ENCODE measurements around the gene ATN1. TPM values are rescaled to one million over a fixed set of nuclear protein-coding genes. Genes with fewer than 3 reads are reported as not detected.

Gene ATN1
- total RNA-seq, 4 donors from 2014 or later = 11.5 to 31.5 (median 26.5) TPM

DNA sequence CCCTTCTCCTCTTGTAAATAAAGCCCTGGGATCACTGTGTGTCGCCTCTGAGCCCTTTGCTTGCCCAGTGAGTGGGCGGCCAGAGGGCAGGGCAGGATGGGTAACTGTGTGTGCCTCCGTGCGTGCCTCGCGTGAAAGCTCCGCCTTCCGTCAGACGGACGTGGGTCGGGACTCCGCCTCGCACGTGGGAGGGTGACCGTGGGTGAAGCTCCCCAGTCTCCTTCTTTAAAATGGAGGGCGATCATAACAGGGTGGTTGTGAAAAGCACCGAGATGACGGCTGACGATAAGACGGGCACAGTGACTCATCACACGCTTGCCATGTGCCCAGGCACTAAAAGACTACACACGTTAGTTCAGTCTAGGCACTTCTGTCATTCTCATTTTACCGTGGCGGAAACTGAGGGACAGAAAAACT, 33.5 kb downstream of the ATN1 start:
- ATAC-seq (peak; percentile 70 to 71), DNase-seq (peak in 1 of 2 donors; percentile 74)
- intact Hi-C loops (cut with DNase I; ENCODE audit: low total_unique reads) (loop anchor here (1.0 to 5.0 kb wide), 3 partner anchors 17 to 146 kb away; partner anchors contain the start of genes C12orf57, C1RL and SPSB2), in situ Hi-C loops (cut with MboI; ENCODE audit: low sequenced_read_pairs in 4 of 4) (no loop called here)
- Histone ChIP-seq H3K27me3 (no peaks in the 10 kb centered on the region), H3K4me3 (peak overlapping the region; percentile 16 to 42 (median 24)), H3K36me3 (peaks cover 0 to 15% of the 10 kb centered on the region in 2 donors), H3K27ac (peak overlapping the region; percentile 56 to 81 (median 76)), H3K4me1 (peaks cover 17 to 24% of the 10 kb centered on the region in 2 donors), H3K9me3 (no peaks in the 10 kb centered on the region)
- TF ChIP-seq, protein P1, sequence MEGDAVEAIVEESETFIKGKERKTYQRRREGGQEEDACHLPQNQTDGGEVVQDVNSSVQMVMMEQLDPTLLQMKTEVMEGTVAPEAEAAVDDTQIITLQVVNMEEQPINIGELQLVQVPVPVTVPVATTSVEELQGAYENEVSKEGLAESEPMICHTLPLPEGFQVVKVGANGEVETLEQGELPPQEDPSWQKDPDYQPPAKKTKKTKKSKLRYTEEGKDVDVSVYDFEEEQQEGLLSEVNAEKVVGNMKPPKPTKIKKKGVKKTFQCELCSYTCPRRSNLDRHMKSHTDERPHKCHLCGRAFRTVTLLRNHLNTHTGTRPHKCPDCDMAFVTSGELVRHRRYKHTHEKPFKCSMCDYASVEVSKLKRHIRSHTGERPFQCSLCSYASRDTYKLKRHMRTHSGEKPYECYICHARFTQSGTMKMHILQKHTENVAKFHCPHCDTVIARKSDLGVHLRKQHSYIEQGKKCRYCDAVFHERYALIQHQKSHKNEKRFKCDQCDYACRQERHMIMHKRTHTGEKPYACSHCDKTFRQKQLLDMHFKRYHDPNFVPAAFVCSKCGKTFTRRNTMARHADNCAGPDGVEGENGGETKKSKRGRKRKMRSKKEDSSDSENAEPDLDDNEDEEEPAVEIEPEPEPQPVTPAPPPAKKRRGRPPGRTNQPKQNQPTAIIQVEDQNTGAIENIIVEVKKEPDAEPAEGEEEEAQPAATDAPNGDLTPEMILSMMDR (IDR thresholded peaks at IDR 0.05 in 4 of 5, conservative IDR thresholded peaks at IDR 0.05 in 1 of 5) = no peak
- peak; percentile 15 to 39 for TF ChIP-seq POLR2A (IDR thresholded peaks at IDR 0.05)

DNA sequence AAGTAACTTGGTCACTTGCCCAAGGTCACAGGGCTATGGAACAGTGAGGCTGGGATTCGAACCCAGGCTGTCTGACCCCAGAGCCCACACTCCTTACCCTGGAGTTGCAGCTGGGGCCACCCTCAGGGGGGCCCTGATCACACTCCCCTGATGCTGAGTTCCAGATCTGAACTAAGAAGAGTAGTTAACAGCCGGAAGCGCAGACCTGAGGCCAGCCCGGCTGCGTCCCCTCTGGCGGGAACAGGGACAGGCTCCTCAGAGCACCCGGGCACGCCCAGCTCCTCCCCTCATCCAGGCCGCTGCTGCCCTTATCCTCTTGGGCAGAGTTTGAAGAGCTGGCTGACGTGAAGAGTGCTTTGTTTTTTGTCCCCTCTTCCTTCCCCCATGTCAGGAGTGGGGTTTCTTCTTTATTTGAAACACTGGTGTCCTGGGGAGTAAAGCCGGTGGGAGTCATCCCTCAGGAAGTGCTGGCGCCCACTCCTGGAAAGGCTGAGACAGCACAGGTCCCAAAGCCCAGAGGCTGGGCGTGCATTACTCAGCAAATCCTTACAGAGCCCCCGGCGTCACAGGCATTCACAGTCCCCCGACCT, 34.0 kb downstream of the ATN1 start:
- H3K9me3 ChIP-seq = no peaks in the 10 kb centered on the region
- peaks cover 17 to 24% of the 10 kb centered on the region in 2 donors for H3K4me1 ChIP-seq
- DNase-seq = peak in 1 of 2 donors; percentile 57
- TF ChIP-seq POLR2A (IDR thresholded peaks at IDR 0.05) = no peak
- TF ChIP-seq, protein P1 (IDR thresholded peaks at IDR 0.05 in 4 of 5, conservative IDR thresholded peaks at IDR 0.05 in 1 of 5) = peak in 3 of 5 experiments; percentile 22 to 37 (median 30)
- peak; percentile 21 to 27 for ATAC-seq
- H3K27ac ChIP-seq = peak overlapping the region; percentile 56 to 81 (median 76)
- intact Hi-C loops (cut with DNase I; ENCODE audit: low total_unique reads) (loop anchor here (1.0 to 5.0 kb wide), 3 partner anchors 17 to 146 kb away; partner anchors contain the start of genes C12orf57, C1RL and SPSB2), in situ Hi-C loops (cut with MboI; ENCODE audit: low sequenced_read_pairs in 4 of 4) (no loop called here)
- no peaks in the 10 kb centered on the region for H3K27me3 ChIP-seq
- peaks cover 0 to 20% of the 10 kb centered on the region in 2 donors for H3K36me3 ChIP-seq
- H3K4me3 ChIP-seq = peak overlapping the region; percentile 16 to 42 (median 24)

DNA sequence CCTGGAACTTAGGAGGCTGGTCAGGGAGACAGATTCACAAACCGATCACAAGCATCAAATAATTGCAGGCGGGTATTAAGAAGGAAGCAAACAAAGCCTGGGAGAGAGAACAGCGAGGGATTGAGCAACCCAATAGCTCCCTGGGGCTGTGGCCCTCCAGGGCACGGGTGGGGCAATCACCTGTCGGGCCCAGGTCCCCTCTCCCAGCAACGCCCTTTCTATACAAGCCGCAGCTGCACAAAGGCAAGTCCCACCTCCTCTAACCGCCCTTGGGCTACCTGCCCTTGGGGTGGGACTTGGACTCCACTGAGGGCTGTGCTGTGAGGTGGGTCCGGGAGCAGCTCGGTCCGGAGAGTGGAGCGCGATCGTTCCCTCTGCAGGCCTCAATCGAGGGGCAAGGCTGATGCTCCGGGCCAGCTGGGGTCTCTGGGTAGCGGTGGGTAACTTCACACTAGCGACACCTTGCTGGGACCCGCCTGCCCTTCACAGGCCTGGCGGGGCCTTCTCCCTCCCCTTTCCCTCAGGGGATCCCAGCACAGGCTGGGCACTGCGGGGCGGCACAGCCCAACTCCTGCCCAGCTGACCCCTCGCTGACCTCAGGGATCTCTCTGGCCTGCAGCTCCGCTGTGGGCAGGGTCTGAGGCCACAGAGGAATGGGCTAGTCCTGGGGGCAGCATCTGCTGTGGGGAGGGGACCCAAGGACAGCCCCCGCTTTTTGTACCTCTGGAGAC, 34.7 kb downstream of the ATN1 start:
- in situ Hi-C loops (cut with MboI; ENCODE audit: low sequenced_read_pairs in 4 of 4) (no loop called here), intact Hi-C loops (cut with DNase I; ENCODE audit: low total_unique reads) (loop anchor here (5.0 kb wide), 2 partner anchors 90 to 145 kb away; partner anchors contain the start of genes C1RL and SPSB2)
- Histone ChIP-seq H3K27ac (peak overlapping the region; percentile 56 to 81 (median 76)), H3K4me1 (peaks cover 17 to 24% of the 10 kb centered on the region in 2 donors), H3K27me3 (no peaks in the 10 kb centered on the region), H3K9me3 (no peaks in the 10 kb centered on the region), H3K36me3 (peaks cover 0 to 27% of the 10 kb centered on the region in 2 donors), H3K4me3 (peak overlapping the region in 1 of 4 donors; percentile 42)
- ATAC-seq = no peak
- peak in 1 of 2 donors; percentile 19 for DNase-seq
- no peak for TF ChIP-seq POLR2A (IDR thresholded peaks at IDR 0.05)
- TF ChIP-seq, protein P1 (IDR thresholded peaks at IDR 0.05 in 4 of 5, conservative IDR thresholded peaks at IDR 0.05 in 1 of 5) = no peak

DNA sequence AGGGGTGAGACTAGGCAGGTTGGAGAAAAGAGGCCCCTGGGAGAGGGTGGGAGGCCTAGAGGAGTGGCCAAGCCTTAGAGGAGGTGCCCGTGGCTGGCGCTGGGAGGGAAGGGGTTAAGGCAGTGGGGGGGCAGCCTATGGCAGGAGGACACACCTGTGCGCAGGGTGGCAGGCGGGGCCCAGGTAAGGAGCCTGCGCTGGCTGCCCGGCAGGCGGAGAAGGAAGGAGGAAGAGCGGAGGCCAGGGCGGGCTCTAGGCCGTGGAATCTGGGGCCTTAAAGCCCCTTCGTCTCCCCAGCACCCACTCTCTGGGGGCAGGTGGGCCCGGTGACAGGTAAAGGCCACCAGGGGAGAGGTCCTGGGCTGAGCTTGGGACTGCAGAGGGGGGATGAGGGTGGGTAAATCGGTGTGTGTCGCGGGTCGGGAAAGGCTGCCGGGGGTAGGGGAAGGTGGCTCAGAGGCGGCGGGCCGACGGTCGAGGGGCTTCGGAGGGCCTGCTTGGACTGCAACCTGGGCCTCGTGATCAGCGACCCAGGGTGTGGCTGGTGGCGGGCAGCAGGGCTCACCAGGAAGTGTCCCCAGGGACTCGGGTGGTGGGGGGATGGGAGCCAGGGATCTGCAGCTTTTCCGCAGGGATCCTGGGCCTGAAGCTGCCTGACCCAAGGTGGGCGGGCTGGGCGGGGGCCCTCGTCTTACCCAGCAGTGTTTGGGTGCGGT, 35.4 kb downstream of the ATN1 start:
- Histone ChIP-seq H3K9me3 (no peaks in the 10 kb centered on the region), H3K4me1 (peaks cover 17 to 24% of the 10 kb centered on the region in 2 donors), H3K27ac (peak overlapping the region in 3 of 4 donors; percentile 76 to 81 (median 77)), H3K36me3 (peaks cover 0 to 34% of the 10 kb centered on the region in 2 donors), H3K27me3 (no peaks in the 10 kb centered on the region), H3K4me3 (no peak overlapping the region)
- intact Hi-C loops (cut with DNase I; ENCODE audit: low total_unique reads) (loop anchor here (5.0 kb wide), 2 partner anchors 91 to 144 kb away; partner anchors contain the start of genes C1RL and SPSB2), in situ Hi-C loops (cut with MboI; ENCODE audit: low sequenced_read_pairs in 4 of 4) (no loop called here)
- ATAC-seq (no peak), DNase-seq (peak in 1 of 2 donors; percentile 14)
- TF ChIP-seq POLR2A (IDR thresholded peaks at IDR 0.05) = no peak
- TF ChIP-seq, protein P1 (IDR thresholded peaks at IDR 0.05 in 4 of 5, conservative IDR thresholded peaks at IDR 0.05 in 1 of 5) = no peak
